Smooth muscle cell of the pulmonary artery (primary cell): ENCODE results near the gene NBEAL1. TPM values are rescaled to one million over a fixed set of nuclear protein-coding genes. Genes with fewer than 3 reads are reported as not detected.

Source experiments
- total RNA-seq: library from RNA; depleted of rRNA; stranded (reverse); fragments of >200 nt; gene quantifications from 2 replicates; pipeline ENCODE4 v1.2.3, GENCODE V29; 2014

Gene NBEAL1
- total RNA-seq, result 64.0 and 80.3 TPM in 2 replicates

GRCh38 chr2:203014456-203015199 lies at the start of gene NBEAL1:
Gene NBEAL1, plus strand, starts transcription at chr2:203014875. Its CDS starts 1,510 bp downstream, at chr2:203016385.

GRCh38 chr2:203238704-203239526 lies 224.2 kb downstream of the NBEAL1 start, which contains the start of gene CYP20A1:
Gene CYP20A1, plus strand, starts transcription at chr2:203239018. Its CDS starts 45 bp downstream, at chr2:203239063.

Other genes with a start within 250 kb of the NBEAL1 start
- 3.1 and 3.7 TPM in 2 replicates for gene ICA1L, start 143.1 kb upstream of the NBEAL1 start, total RNA-seq
- 18.2 and 22.4 TPM in 2 replicates for gene WDR12, start 103.2 kb upstream of the NBEAL1 start, total RNA-seq
- 6.5 and 7.0 TPM in 2 replicates for gene CARF, start 102.6 kb upstream of the NBEAL1 start, total RNA-seq
- 35.9 and 42.8 TPM in 2 replicates for gene CYP20A1, start 224.1 kb downstream of the NBEAL1 start, total RNA-seq